WTC11 (cell line): ENCODE data around the gene NRF1. TPM values are rescaled to one million over a fixed set of nuclear protein-coding genes. Genes with fewer than 3 reads are reported as not detected.

Source experiments
- ATAC-seq: fragments of 200-7000 bp; cut with Tn5 transposase; 2 replicates; pipeline ENCODE4 v1.10.0; 2021; ENCODE audit warnings: mild to moderate bottlenecking, moderate library complexity
- CTCF ChIA-PET: fragments of 300-600 bp; sonication (Branson Sonifier 250); formaldehyde crosslinking; loops from one replicate; lab custom pipeline; 2021; ENCODE audit warnings: antibody characterized with exemption; lab: Charles Lee
- POLR2A ChIA-PET: fragments of 350-600 bp; sonication (Branson Sonifier 250); formaldehyde crosslinking; loops from one replicate; lab custom pipeline; 2021; ENCODE audit warnings: antibody characterized with exemption; lab: Charles Lee
- DNase-seq: peaks from one replicate; pipeline ENCODE4 v3.0.0; 2021; ENCODE audit warnings: low spot score
- H3K27ac Mint-ChIP-seq: 2 replicates; pipeline ENCODE4 v1.8.0; 2021; ENCODE audit warnings: mixed read lengths
- H3K27me3 Mint-ChIP-seq: 2 replicates; pipeline ENCODE4 v1.8.0; 2021; ENCODE audit warnings: low read depth, mild to moderate bottlenecking, moderate library complexity, mixed read lengths
- H3K36me3 Mint-ChIP-seq: 2 replicates; pipeline ENCODE4 v1.8.0; 2021; ENCODE audit warnings: mixed read lengths
- H3K4me1 Mint-ChIP-seq: 2 replicates; pipeline ENCODE4 v1.8.0; 2022; ENCODE audit warnings: mixed read lengths
- H3K4me3 Mint-ChIP-seq: 2 replicates; pipeline ENCODE4 v1.8.0; 2021; ENCODE audit warnings: mild to moderate bottlenecking, moderate library complexity, mixed read lengths
- H3K9me3 Mint-ChIP-seq: 2 replicates; pipeline ENCODE4 v1.8.0; 2021; ENCODE audit warnings: mixed read lengths
- FOXP4 ChIP-seq: sonication (generic); formaldehyde crosslinking; IDR thresholded peaks from 2 replicates; pipeline ENCODE4 v1.8.0; 2022; ENCODE audit warnings: mild to moderate bottlenecking, missing genetic modification reagents
- HMGXB4 ChIP-seq: sonication (generic); formaldehyde crosslinking; IDR thresholded peaks from 2 replicates; pipeline ENCODE4 v1.8.1; 2023; ENCODE audit warnings: mild to moderate bottlenecking, moderate library complexity, missing genetic modification reagents
- JUN ChIP-seq: sonication (generic); formaldehyde crosslinking; IDR thresholded peaks from 2 replicates; pipeline ENCODE4 v1.8.0; 2023; ENCODE audit warnings: mild to moderate bottlenecking, missing genetic modification reagents
- MAX ChIP-seq: sonication (generic); formaldehyde crosslinking; IDR thresholded peaks from 2 replicates; pipeline ENCODE4 v1.8.0; 2022; ENCODE audit warnings: mild to moderate bottlenecking, missing genetic modification reagents
- MLX ChIP-seq: sonication (generic); formaldehyde crosslinking; IDR thresholded peaks from 2 replicates; pipeline ENCODE4 v1.8.1; 2023; ENCODE audit warnings: mild to moderate bottlenecking, missing genetic modification reagents, moderate library complexity
- NFATC4 ChIP-seq: fragments of 250-450 bp; sonication (Bioruptor Pico); IDR thresholded peaks from 2 replicates; pipeline ENCODE4 v1.9.0; 2021; ENCODE audit warnings: mild to moderate bottlenecking
- NFE2L1 ChIP-seq: sonication (generic); formaldehyde crosslinking; IDR thresholded peaks from 2 replicates; pipeline ENCODE4 v1.8.1; 2023; ENCODE audit warnings: missing genetic modification reagents
- NR3C1 ChIP-seq: sonication (generic); formaldehyde crosslinking; conservative IDR thresholded peaks from 2 replicates; pipeline ENCODE4 v1.8.1; 2023; ENCODE audit warnings: low read depth, mild to moderate bottlenecking, missing genetic modification reagents
- PREB ChIP-seq: sonication (generic); formaldehyde crosslinking; IDR thresholded peaks from 2 replicates; pipeline ENCODE4 v1.8.1; 2022; ENCODE audit warnings: mild to moderate bottlenecking, missing genetic modification reagents, moderate library complexity, borderline replicate concordance
- RORB ChIP-seq: fragments of 250-450 bp; sonication (Bioruptor Pico); IDR thresholded peaks from 2 replicates; pipeline ENCODE4 v1.9.0; 2021; ENCODE audit warnings: mild to moderate bottlenecking
- USF1 ChIP-seq: sonication (generic); formaldehyde crosslinking; IDR thresholded peaks from 2 replicates; pipeline ENCODE4 v1.8.0; 2022; ENCODE audit warnings: mild to moderate bottlenecking, missing genetic modification reagents
- ZNF281 ChIP-seq: sonication (generic); formaldehyde crosslinking; IDR thresholded peaks from 2 replicates; pipeline ENCODE4 v1.8.0; 2023; ENCODE audit warnings: mild to moderate bottlenecking, missing genetic modification reagents
- ZNF425 ChIP-seq: fragments of 250-450 bp; sonication (Bioruptor Pico); conservative IDR thresholded peaks from 2 replicates; pipeline ENCODE4 v1.9.0; 2021; ENCODE audit warnings: mild to moderate bottlenecking
- ZNF512 ChIP-seq: sonication (generic); formaldehyde crosslinking; IDR thresholded peaks from 2 replicates; pipeline ENCODE4 v1.8.1; 2022; ENCODE audit warnings: missing genetic modification reagents, borderline replicate concordance
- total RNA-seq: library from RNA; stranded (reverse); gene quantifications from 3 replicates; pipeline ENCODE4 v1.2.3, GENCODE V29; 2021

Gene NRF1
- total RNA-seq, 1 experiment from 2014 or later, result 16.4 TPM

GRCh38 chr7:129604713-129605437, 6.6 kb upstream of the NRF1 start (continued):
- TF ChIP-seq MAX (CRISPR knock-in tag) (no peak), FOXP4 (CRISPR knock-in tag) (no peak), JUN (CRISPR knock-in tag) (no peak), ZNF425 (CRISPR knock-in tag) (no peak), HMGXB4 (CRISPR knock-in tag) (no peak), ZNF281 (CRISPR knock-in tag) (no peak), RORB (no peak), NFE2L1 (no peak), NR3C1 (no peak)

- CTCF ChIA-PET, result interaction anchor here (1.2 kb wide), 1 partner anchor 112 kb away, joined by 3 read pairs; no protein-coding TSS in a partner anchor
- ATAC-seq (no peak), DNase-seq (no peak)
- Mint-ChIP-seq H3K36me3 (peaks cover 17% of the 10 kb centered on the region), H3K4me3 (no peak overlapping the region), H3K9me3 (no peaks in the 10 kb centered on the region), H3K4me1 (peaks cover 6% of the 10 kb centered on the region), H3K27ac (no peak overlapping the region), H3K27me3 (no peaks in the 10 kb centered on the region; the same call in 1 of the 2 replicates)
- POLR2A ChIA-PET, result interaction anchor here (0.6 kb wide), 1 partner anchor 267 kb away, joined by 4 read pairs; no protein-coding TSS in a partner anchor
- no peak for TF ChIP-seq PREB (CRISPR knock-in tag)
- no peak for TF ChIP-seq MLX (CRISPR knock-in tag)
- no peak for TF ChIP-seq MAX (CRISPR knock-in tag)
- no peak for TF ChIP-seq ZNF281 (CRISPR knock-in tag)
- no peak for TF ChIP-seq ZNF512 (CRISPR knock-in tag)
- TF ChIP-seq USF1 (CRISPR knock-in tag), result no peak
- TF ChIP-seq NFATC4, result no peak
Observed at GRCh38 chr7:129605960-129606614, 5.4 kb upstream of the NRF1 start.
